ENCODE data around the gene TMEM184B.

DNA sequence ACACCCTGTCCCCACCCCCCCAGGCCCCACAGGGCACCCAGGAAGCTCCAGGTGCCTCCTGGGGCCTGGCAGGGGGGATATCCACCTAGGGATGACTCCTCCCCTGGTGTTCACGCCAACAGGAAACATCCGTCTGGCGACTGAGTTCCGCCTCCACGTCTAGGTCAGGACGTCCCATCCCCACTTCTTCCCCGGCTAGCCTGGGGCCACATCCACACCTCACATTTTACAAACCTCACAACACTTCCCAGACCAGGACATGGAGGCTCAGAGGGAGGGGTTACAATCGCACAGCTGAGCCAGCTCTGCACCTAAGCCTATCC is 50.1 kb downstream of the TMEM184B start:
- TF ChIP-seq CTCF (conservative IDR thresholded peaks at IDR 0.05) = no peak
- no peak for TF ChIP-seq EZH2 (IDR thresholded peaks at IDR 0.05; ENCODE audit: low read depth)

Data from PC-9 (cell line).